ENCODE results near the gene PRRG2. TPM values are rescaled to one million over a fixed set of nuclear protein-coding genes. Genes with fewer than 3 reads are reported as not detected.

Gene PRRG2
- total and polyA plus RNA-seq, 9 of the 15 experiments (the other 6 are each of a cell fraction or from before 2014, with no cell fraction given): 0.06 to 1.1 (median 0.33) TPM

- no peak for TF ChIP-seq CHD7 (IDR thresholded peaks at IDR 0.05; ENCODE audit: low read depth, low read length)
- no peak for TF ChIP-seq TFAP4 (CRISPR knock-in tag; IDR thresholded peaks at IDR 0.05; ENCODE audit: borderline replicate concordance)
- no peak for TF ChIP-seq CAMTA2 (CRISPR knock-in tag; conservative IDR thresholded peaks at IDR 0.05)
- TF ChIP-seq ZBTB8A (IDR thresholded peaks at IDR 0.05; ENCODE audit: partially characterized antibody): no peak
- no peak for TF ChIP-seq THRA (IDR thresholded peaks at IDR 0.05)
- TF ChIP-seq CTCF (IDR thresholded peaks at IDR 0.05 in 2 of 3, conservative IDR thresholded peaks at IDR 0.05 in 1 of 3; ENCODE audit: insufficient read depth in 2 of 3, low read depth in 1 of 3, low read length in 3 of 3): no peak
- no peak for TF ChIP-seq ZBTB26 (CRISPR knock-in tag; IDR thresholded peaks at IDR 0.05)
- no peak for TF ChIP-seq ELF2 (CRISPR knock-in tag; IDR thresholded peaks at IDR 0.05)
- no peak for TF ChIP-seq ZNF263 (CRISPR knock-in tag; IDR thresholded peaks at IDR 0.05; ENCODE audit: borderline replicate concordance)
Observed at GRCh38 chr19:49629659-49630058, 48.5 kb downstream of the PRRG2 start (continued).
